ENCODE results near the gene SPTLC1.
A peak's percentile ranks its signal among the peaks of the same experiment; 100 is the strongest.

SPTLC1 gene

DNA sequence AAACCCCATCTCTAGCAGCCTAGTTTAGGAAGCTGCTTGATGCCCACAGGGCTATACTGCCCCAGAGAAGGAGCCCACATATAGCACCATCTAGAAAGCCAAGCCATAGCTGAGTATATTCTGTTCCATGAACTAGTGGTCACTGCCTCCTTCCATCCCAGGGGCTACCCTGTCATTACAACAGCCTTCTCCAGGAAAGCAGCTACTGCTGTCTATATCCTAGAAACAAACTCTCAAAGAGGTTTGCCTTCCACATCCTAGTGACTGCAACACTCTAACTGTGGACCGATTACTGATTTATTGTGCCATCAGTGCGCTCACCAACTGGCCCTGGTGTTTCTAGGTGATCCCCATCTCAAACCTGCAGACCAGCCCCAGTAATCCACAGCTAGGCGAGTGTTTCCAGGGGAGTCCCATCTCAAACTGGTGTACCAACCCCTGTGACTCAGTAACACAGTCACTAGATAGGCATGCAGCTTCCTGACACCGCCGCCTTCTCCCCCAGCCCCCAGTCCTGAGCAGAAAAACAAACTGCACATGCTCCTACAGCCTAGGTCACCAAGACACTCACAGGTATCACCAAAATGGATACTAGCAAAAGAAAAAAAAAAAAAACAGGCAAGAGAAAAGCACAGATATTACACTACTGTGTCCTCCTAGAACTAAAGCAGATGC is 14.8 kb downstream of the SPTLC1 start:
- in situ Hi-C loops (cut with HindIII; ENCODE audit: low sequenced_read_pairs), result no loop called here
- peak; percentile 74 for DNase-seq (ENCODE audit: low read depth, low spot score)

DNA sequence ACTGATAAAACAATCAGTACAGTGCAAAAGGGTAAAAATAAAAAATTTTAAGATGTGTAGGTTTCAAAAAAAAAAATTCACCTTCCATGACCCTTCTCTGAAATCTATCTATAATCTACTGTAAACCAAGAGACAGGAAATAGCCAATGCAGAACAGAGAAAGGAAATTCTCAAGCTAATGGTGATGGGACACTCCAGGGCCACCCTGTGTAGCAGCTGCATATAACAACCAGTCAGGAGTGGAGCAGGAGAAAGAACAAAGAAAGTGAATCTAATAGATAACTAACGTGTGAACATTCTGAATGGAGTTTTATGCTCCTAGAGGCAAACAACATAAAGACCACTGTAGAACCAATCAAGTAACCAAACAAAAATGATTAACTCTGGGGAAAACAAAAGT is 16.6 kb downstream of the SPTLC1 start:
- DNase-seq (ENCODE audit: low read depth, low spot score), result no peak
- TF ChIP-seq, protein P1, sequence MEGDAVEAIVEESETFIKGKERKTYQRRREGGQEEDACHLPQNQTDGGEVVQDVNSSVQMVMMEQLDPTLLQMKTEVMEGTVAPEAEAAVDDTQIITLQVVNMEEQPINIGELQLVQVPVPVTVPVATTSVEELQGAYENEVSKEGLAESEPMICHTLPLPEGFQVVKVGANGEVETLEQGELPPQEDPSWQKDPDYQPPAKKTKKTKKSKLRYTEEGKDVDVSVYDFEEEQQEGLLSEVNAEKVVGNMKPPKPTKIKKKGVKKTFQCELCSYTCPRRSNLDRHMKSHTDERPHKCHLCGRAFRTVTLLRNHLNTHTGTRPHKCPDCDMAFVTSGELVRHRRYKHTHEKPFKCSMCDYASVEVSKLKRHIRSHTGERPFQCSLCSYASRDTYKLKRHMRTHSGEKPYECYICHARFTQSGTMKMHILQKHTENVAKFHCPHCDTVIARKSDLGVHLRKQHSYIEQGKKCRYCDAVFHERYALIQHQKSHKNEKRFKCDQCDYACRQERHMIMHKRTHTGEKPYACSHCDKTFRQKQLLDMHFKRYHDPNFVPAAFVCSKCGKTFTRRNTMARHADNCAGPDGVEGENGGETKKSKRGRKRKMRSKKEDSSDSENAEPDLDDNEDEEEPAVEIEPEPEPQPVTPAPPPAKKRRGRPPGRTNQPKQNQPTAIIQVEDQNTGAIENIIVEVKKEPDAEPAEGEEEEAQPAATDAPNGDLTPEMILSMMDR (IDR thresholded peaks at IDR 0.05; ENCODE audit: low read depth, low read length), result no peak
- H3K4me3 ChIP-seq (ENCODE audit: low read depth, low read length), result no peak overlapping the region
- in situ Hi-C loops (cut with HindIII; ENCODE audit: low sequenced_read_pairs), result no loop called here

More for the DNA sequence above, 14.8 kb downstream of the SPTLC1 start:
- H3K4me3 ChIP-seq (ENCODE audit: low read depth, low read length), result no peak overlapping the region
- TF ChIP-seq, protein P1 (IDR thresholded peaks at IDR 0.05; ENCODE audit: low read depth, low read length), result no peak

DNA sequence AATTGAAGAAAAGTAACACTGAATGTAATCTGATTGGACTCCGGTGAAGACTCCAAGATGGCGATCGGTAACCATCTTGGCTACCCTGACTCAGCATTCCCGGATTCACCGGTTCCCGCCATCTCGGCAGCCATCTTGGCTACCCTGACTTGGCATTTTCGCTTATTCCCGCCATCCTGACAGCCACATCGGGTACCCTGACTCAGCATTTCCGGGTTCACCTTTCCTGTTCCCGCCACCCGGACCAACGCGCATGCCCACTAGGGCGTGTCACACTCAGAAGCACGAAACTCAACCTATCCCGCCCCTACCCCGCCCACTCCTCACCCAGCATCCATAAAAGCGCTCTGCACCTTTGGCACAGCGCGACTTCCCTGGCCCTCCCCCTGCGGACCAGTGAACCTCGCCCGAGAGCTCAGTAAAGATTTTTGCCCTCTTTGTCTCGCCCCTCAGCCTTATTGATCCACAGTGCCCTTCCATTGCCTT is 17.2 kb downstream of the SPTLC1 start:
- TF ChIP-seq, protein P1 (IDR thresholded peaks at IDR 0.05; ENCODE audit: low read depth, low read length), result no peak
- peak overlapping the region; percentile 2 for H3K4me3 ChIP-seq (ENCODE audit: low read depth, low read length)
- peak; percentile 87 for DNase-seq (ENCODE audit: low read depth, low spot score)

DNA sequence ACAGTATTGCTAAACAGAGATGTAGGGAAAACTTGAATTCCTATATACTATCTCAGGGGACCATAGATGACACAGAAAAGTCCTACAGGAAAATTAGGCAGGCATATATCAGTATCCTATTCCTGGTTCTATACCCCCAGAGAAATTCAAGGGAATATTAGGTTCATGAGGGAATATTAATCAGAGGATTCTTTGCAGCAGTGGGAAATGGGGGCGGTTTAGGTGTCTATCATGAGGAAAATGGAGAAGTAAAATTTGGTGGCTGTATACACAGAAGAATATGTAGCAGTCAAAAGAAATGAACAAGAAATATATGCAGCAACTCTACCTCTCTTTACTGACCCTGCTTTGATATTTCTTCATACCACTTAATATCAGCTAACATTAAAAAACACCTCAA is 20.0 kb downstream of the SPTLC1 start:
- no peak for DNase-seq (ENCODE audit: low read depth, low spot score)
- in situ Hi-C loops (cut with HindIII; ENCODE audit: low sequenced_read_pairs), result no loop called here
- TF ChIP-seq, protein P1 (IDR thresholded peaks at IDR 0.05; ENCODE audit: low read depth, low read length), result no peak
- H3K4me3 ChIP-seq (ENCODE audit: low read depth, low read length), result no peak overlapping the region

More for the DNA sequence above, 17.2 kb downstream of the SPTLC1 start:
- in situ Hi-C loops (cut with HindIII; ENCODE audit: low sequenced_read_pairs), result no loop called here

DNA sequence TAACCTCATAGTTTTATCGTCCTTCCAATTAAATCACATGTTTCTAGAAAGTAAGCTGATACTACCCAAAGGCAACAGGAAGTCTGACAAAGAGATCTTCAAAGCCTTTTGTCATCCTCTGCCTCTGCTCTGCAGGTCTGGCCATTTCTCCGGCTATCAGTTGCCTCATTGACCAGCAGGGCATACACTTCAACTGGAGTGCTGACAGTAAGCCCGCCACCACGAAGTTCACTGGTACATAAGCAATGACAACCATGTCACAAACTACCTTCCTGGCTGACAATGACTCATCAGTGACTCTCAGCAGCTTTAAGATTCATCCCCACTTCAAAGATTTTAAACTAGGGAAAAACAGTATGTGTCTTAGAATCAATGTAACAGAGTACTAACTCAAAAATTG is 20.6 kb downstream of the SPTLC1 start:
- TF ChIP-seq, protein P1 (IDR thresholded peaks at IDR 0.05; ENCODE audit: low read depth, low read length), result no peak
- DNase-seq (ENCODE audit: low read depth, low spot score), result peak; percentile 5
- in situ Hi-C loops (cut with HindIII; ENCODE audit: low sequenced_read_pairs), result no loop called here
- no peak overlapping the region for H3K4me3 ChIP-seq (ENCODE audit: low read depth, low read length)

DNA sequence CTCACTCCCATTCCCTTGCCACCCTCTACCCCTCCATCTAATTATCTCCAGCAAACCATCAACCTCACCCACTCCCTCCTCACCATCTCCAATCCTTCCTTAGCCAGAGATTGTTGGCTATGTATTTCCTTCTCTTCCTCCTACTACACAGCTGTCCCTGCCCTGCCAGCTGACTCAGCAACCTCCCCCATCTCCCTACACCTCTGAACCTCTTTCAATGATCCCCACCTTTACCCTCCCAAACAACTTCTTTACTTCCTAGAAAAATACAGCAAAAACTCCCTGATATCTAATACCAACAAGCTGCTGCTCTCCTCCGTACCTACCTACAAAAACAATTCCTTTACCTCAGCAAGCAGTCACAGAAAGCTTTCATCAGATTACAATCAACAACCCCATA is 37.3 kb downstream of the SPTLC1 start:
- in situ Hi-C loops (cut with HindIII; ENCODE audit: low sequenced_read_pairs), result no loop called here
- TF ChIP-seq, protein P1 (IDR thresholded peaks at IDR 0.05; ENCODE audit: low read depth, low read length), result no peak
- DNase-seq (ENCODE audit: low read depth, low spot score), result no peak
- no peak overlapping the region for H3K4me3 ChIP-seq (ENCODE audit: low read depth, low read length)
